ENCODE measurements around the gene CDC73.

DNA sequence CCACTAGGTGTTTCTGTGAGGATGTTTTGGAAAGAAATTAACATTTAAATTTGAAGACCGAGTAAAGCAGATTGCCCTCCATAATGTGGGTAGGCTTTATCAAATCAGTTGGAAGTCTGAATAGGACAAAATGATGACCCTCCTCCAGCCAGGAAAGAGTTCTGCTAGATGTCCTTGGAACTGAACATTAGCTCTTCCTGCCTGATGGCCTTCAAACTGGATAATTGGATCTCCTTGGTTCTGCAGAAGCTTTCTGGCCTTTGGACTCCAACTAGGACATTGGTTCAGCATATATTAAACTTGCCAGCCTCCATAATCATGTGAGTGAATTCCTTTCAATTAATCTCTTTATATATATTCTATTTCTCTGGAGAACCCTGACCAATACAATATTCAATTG is 12.2 kb upstream of the CDC73 start:
- no peak for TF ChIP-seq ZNF547 (CRISPR knock-in tag; IDR thresholded peaks at IDR 0.05)
- no peak for TF ChIP-seq ZFX (CRISPR knock-in tag; IDR thresholded peaks at IDR 0.05; ENCODE audit: low read depth)

Measured in HepG2 (cell line).